ENCODE results near the gene WNT9A.

DNA sequence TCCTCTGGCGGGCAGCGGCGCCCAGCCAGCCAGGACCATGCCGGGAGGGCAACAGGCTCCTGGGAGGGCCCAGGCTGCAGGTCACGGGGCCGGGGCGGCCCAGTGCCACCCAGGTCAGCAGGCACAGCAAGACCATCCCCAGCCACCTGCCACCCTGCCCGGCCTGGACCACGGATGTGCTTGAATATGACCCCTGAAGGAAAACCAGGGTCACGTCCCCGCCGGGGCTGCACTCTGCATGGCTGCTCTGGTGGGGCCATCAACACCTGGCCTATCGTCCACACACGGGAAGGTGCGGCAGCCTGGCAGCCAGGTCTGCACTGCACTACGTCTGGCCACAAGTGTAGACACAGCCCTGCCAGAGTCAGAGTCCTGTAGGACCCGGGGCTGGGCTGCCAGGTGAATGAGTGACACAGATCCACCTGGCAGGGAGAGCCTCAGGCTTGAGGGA is 6.9 kb downstream of the WNT9A start:
- TF ChIP-seq, protein P1, sequence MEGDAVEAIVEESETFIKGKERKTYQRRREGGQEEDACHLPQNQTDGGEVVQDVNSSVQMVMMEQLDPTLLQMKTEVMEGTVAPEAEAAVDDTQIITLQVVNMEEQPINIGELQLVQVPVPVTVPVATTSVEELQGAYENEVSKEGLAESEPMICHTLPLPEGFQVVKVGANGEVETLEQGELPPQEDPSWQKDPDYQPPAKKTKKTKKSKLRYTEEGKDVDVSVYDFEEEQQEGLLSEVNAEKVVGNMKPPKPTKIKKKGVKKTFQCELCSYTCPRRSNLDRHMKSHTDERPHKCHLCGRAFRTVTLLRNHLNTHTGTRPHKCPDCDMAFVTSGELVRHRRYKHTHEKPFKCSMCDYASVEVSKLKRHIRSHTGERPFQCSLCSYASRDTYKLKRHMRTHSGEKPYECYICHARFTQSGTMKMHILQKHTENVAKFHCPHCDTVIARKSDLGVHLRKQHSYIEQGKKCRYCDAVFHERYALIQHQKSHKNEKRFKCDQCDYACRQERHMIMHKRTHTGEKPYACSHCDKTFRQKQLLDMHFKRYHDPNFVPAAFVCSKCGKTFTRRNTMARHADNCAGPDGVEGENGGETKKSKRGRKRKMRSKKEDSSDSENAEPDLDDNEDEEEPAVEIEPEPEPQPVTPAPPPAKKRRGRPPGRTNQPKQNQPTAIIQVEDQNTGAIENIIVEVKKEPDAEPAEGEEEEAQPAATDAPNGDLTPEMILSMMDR (IDR thresholded peaks at IDR 0.05), result no peak
- TF ChIP-seq POLR2A (IDR thresholded peaks at IDR 0.05) (no peak), EP300 (IDR thresholded peaks at IDR 0.05) (no peak), POLR2AphosphoS5 (IDR thresholded peaks at IDR 0.05) (no peak)

Measured in upper lobe of left lung (tissue), 4 donors.